Measurements from ENCODE around the gene RIT1.
"Not testable (repeated sequence)": the region's sequence is repeated elsewhere in the genome, so short reads cannot be mapped to it uniquely, and the experiment has no call there.

RIT1 gene

DNA sequence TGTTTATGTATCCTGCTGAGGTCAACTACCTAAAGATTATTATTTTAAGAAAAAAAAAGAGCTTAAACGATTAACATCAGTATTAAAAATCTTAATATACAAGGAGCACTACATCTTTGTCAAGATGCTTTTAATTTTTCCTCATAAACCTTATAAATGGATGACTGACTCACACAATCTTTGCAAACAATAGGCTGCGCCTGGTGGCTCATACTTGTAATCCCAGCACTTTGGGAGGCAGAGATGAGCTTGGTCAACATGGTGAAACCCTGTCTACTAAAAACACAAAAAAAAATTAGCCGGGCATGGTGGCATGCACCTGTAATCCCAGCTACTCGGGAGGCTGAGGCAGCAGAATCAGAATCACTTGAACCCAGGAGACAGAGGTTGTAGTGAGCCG, 21.3 kb upstream of the RIT1 start:
- DNase-seq: no peak

GRCh38 chr1:155932081-155932480, 20.9 kb upstream of the RIT1 start:
- DNase-seq: no peak

GRCh38 chr1:155931332-155932038, 20.3 kb upstream of the RIT1 start:
- no peak for DNase-seq

GRCh38 chr1:155930725-155931124, 19.6 kb upstream of the RIT1 start:
- DNase-seq: not testable (repeated sequence)

DNA sequence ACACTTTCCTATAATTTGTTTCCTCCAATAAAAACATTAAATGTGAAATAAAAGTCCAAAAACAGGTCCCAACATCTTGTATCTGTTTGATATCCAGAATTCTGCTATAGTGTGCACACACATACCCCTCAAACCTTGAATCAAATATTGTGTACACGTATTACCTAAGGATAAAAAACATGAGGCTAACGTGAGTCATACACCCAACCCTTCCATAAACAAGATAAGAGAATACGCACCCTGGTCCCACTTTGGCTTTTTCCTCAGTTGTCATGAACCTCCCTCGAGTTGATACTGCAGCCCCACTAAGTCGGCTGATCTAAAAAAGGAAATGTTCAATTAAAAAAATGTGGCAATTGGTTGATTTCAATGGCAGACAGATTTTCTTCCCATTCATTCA, 17.9 kb upstream of the RIT1 start:
- no peak for DNase-seq

DNA sequence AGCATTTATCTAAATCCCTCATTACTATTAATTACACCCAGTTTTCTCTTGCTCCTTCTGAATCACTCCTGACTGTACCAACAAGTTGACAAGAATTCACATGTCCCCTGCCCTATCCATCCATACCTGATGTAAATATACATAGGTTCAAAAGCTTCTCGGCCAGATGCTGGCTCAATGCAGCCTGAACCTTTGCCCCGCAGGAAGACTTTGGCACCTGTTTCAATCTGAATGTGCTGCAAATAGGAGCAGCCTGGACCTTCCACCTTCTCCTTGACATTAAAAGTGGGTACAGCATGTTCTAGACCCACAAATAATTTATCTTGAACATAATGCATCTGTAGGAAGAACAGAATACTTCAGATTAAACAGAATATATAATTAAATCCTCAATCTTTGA, 14.4 kb upstream of the RIT1 start:
- no peak for DNase-seq

DNA sequence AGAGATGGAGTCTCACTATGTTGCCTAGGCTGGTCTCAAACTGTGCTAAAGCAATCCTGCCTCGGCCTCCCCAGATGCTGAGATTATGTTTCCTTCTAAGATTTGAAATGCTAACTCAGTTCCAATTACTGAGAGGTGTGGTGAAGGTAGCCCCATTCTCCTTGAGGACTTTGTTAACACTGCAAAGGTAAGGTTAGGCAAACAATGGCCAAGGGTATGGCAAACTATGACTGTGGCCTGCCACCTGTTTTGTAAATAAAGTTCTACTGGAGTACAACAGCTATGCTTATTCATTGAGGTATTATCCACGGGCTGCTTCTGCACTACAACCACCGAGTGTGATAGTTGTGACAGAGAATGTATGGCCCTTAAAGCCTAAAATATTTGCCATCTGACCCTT, 9.6 kb upstream of the RIT1 start:
- no peak for DNase-seq

DNA sequence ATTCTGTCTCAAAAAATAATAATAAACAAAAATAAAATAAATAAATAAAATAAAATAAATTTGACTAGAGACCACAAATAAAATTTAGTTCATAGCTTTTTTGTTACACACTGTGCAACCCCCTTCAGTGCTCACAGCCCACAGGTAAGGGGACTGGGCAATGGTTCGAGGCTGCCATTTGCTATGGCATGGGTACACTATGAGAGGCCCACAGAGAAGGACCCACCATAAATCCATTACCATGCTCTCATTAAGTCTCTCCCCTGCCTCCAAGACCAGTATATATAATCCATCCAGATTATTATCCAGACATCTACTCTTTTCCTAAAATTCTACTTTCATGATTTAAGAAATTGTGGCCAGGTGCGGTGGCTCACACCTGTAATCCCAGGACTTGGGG, 8.7 kb upstream of the RIT1 start:
- DNase-seq: no peak

GRCh38 chr1:155918660-155919059, 7.5 kb upstream of the RIT1 start:
- no peak for DNase-seq

GRCh38 chr1:155913969-155914757, 3.0 kb upstream of the RIT1 start:
- no peak for DNase-seq

DNA sequence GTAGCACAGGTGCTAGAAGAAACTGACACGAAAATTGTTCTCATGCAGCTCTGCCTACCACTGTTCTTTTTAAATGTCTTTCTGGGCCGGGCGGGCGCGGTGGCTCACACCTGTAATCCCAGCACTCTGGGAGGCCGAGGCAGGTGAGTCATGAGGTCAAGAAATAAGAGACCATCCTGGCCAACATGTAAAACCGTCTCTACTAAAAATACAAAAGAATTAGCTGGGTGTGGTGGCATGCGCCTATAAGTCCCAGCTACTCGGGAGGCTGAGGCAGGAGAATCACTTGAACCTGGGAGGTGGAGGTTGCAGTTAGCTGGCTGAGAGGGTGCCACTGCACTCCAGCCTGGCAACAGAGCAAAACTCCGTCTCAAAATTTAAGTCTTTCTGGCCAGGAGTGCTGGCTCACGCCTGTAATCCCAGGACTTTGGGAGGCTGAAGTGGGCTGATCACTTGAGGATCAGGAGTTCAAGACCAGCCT, 947 bp upstream of the RIT1 start:
- DNase-seq: no peak

DNA sequence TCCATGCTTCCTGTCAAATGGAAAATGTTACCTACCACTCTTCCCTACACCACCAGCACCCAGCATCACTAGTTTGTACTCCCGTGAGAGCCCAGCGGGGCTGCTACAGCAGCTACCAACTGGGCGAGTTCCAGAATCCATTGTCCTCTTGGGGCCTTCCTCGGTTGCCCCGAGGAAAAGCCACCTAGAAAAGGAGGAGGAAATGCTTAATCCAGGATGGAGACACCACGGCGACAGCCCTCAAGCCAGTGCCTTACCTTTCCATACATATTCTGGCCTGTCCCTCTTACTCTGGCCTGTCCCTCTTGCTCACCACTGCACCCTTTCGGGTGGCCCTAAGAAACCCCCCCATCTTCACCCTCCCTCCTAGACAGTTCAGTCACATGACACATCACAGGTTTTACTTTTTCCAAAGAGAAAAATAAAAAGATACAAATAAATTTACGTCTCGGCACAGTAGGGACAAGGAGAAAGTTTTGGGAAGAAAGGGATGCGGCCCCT, 478 bp downstream of the RIT1 start:
- peak; percentile 69 for DNase-seq

GRCh38 chr1:155909894-155910293, 1.3 kb downstream of the RIT1 start:
- no peak for DNase-seq

DNA sequence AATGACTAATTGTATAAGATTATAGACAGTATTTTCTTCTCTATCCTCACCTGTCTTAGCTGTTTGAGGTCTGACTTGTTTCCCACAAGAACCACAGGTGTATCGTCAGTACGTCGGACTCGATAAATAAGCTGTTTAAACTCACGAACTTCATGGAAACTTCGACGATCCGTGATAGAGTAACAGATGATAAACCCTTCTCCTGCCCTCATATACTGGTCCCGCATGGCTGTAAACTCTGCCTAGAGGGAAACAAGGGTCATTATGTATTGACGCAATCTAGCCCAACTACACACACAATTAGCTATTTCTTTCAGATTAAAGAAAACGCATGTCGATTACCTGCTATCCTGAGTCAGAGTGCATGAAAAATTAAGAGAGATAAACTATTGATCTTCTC, 6.9 kb downstream of the RIT1 start:
- no peak for DNase-seq

DNA sequence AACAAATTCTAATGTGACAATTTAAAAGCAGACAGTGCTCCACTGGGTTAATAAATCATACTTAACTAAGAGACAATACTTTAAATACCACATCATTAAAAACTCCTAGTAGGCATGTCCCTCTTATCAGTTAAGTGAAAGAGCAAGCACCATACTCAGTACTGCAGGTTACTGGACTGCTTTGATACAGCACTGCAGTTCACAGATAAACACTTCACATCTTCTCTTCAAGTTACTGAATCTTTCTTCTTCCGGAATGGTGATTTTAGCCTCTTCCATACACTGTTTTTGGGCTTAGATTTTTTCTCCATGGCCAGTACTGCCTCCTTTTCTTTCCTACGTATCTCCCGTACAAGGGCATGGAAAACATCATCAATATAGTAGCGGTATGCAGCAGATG, 11.0 kb downstream of the RIT1 start:
- DNase-seq: no peak

DNA sequence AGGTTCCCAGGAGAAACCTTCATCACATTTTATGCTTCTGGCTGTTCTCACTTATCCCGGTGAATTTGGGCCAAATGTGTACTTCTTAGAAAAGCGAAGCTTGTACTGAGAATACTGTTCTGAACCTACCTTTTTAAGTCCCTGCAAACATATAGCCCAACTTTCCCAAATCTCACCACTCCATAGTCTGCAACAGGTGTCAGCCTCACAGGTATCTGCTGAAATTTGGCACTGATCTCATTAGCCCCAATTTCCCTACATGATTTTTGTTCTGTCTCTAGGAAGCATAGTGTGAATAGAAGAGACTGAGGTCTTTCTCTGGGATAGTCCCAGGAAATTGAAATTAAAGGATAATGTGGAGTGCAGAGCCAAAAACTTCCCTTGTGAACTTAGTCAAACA, 11.5 kb downstream of the RIT1 start:
- DNase-seq: no peak

DNA sequence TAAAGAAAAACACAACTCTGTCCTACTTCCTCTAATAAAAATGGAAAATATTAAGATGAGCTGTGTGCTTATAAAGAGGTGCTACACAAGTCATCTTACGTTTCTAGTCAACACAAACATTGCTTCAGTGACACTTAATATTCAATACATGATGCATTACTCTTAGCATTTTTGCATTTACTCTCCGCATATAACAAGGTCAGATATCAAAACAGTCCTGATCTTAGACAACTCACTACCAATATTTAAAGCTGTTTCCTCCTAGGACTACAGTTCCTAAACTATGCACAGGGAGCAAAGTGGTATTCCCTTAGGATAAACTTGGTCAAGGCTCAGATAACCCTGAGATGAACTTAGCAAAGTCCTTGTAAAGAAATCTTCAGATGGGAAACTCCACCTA, 12.3 kb downstream of the RIT1 start:
- no peak for DNase-seq

GRCh38 chr1:155897746-155898145, 13.4 kb downstream of the RIT1 start:
- DNase-seq: no peak

DNA sequence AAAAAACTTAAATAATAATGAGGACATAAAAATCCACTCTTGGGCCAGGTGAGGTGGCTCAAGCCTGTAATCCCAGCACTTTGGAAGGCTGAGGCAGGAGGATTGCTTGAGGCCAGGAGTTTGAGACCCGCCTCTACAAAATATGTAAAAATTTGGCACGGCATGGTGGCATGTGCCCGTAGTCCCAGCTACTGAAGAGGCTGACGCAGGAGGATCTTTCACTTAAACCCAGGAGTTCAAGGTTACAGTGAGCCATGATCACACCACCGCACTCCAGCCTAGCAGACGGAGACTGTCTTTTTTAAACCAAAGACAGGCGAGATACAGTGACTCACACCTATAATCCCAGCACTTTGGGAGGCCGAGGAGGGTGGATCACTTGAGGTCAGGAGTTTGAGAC, 14.7 kb downstream of the RIT1 start:
- not testable (repeated sequence) for DNase-seq

DNA sequence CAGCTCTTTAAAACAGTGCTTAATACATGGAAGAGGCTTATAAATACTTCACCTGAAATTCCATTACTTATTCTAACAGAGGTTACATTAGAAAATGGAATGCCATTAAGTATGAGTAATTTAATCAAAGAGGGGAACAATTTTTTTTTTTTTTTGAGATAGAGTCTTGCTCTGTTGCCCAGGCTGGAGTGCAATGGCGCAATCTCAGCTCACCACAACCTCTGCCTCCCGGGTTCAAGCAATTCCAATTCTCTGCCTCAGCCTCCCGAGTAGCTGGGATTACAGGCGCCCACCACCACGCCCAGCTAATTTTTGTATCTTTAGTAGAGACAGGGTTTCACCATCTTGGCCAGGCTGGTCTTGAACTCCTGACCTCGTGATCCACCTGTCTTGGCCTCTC, 15.5 kb downstream of the RIT1 start:
- DNase-seq: not testable (repeated sequence)

DNA sequence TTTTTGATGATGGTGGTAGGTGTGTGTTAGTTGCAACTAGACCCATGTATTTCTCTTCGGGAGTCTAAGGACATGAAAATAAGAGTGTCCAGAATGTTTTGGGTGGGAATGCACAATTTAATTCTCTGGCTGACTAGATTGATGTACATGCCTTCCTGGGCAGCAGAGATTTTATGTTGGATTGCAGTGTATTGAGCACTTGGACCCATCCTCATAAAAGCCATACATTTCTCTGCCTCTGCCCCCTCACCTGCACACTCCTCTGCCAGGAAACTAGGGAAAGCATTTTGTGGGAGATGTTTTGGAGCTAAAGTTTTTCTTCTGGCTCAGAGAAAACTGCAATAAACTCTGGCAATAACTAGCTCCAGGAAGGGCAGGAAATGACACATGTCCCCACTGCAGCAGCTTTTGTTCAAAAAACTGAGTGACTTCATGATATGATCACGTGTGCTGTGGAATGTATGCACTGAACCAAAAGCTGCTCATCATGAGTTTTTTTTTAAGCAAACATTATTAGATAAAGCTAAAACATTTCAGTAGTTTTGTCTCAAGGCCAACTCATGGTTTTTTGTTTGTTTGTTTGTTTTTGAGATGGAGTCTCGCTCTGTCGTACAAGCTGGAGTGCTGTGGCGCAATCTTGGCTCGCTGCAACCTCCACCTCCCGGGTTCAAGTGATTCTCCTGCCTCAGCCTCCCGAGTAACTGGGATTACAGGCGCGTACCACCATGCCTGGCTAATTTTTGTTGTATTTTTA, 17.6 kb downstream of the RIT1 start:
- no peak for DNase-seq

DNA sequence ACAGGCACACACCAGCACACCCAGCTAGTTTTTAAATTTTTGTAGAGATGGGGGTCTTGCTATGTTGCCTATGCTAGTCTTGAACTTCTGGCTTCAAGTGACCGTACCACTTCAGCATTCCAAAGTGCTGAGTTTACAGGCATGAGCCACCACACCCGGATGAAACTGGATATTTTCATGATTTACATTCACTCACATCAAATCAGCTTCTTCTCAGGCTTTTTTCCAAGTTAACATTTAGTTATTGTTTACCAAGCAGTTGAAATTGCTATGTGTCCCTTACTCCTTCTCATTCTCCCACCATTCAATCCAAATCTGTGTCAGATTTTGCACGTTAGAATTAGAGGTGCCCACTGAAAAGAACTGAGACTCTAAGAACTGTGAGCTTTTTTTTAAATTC, 18.4 kb downstream of the RIT1 start:
- DNase-seq: no peak

DNA sequence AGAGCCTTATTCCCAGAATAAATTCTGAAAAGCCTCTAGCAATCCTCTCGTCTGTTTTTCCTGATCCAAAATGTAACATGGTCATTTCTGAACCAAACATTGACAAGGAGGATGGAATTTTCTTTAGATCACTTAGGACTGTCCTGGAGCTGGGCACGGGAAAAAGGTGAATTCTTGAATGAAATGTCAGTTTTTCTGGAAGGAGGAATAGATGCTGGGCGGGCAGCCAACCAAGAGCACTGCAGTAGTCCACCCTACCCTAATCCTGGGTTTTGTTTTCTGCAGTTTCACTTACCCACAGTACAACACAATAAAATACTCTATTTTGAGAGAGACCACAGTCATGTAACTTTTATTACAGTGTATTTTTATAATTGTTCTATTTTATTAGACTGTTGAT, 20.9 kb downstream of the RIT1 start:
- no peak for DNase-seq

GRCh38 chr1:155889566-155889965, 21.6 kb downstream of the RIT1 start:
- no peak for DNase-seq

Measured in retina (tissue), 1 donor.